ENCODE results near the gene MTRF1L.
A peak's percentile ranks its signal among the peaks of the same experiment; 100 is the strongest.
"Not testable (repeated sequence)": the region's sequence is repeated elsewhere in the genome, so short reads cannot be mapped to it uniquely, and the experiment has no call there.

Gene MTRF1L

GRCh38 chr6:153003366-153003690 is 819 bp upstream of the MTRF1L start:
- DNase-seq (ENCODE audit: low read depth, low spot score), result no peak
- H3K36me3 ChIP-seq (ENCODE audit: insufficient read depth, insufficient read length, low read length), result peaks cover 17% of the 10 kb centered on the region
- peaks cover 2% of the 10 kb centered on the region for H3K4me1 ChIP-seq (ENCODE audit: insufficient read depth, insufficient read length)
- peak overlapping the region; percentile 48 for H3K4me3 ChIP-seq (ENCODE audit: insufficient read length, low read depth)
- TF ChIP-seq YY1 (IDR thresholded peaks at IDR 0.05; ENCODE audit: insufficient read depth, insufficient read length), result no peak
- TF ChIP-seq SUZ12 (IDR thresholded peaks at IDR 0.05; ENCODE audit: extremely low read depth, insufficient read depth, insufficient read length), result no peak
- no peak for TF ChIP-seq ZNF274 (IDR thresholded peaks at IDR 0.05; ENCODE audit: low read depth, low read length)
- peak overlapping the region; percentile 79 for H3K9ac ChIP-seq (ENCODE audit: insufficient read length, low read depth)
- no peaks in the 10 kb centered on the region for H3K27me3 ChIP-seq (ENCODE audit: insufficient read depth, insufficient read length)
- no peaks in the 10 kb centered on the region for H3K9me3 ChIP-seq (ENCODE audit: insufficient read depth, low read length)

GRCh38 chr6:153001767-153002612 is 519 bp downstream of the MTRF1L start:
- peaks cover 2% of the 10 kb centered on the region for H3K4me1 ChIP-seq (ENCODE audit: insufficient read depth, insufficient read length)
- H3K27me3 ChIP-seq (ENCODE audit: insufficient read depth, insufficient read length), result no peaks in the 10 kb centered on the region
- peak overlapping the region; percentile 88 for H3K4me3 ChIP-seq (ENCODE audit: insufficient read length, low read depth)
- TF ChIP-seq SUZ12 (IDR thresholded peaks at IDR 0.05; ENCODE audit: extremely low read depth, insufficient read depth, insufficient read length) (no peak), ZNF274 (IDR thresholded peaks at IDR 0.05; ENCODE audit: low read depth, low read length) (no peak), YY1 (IDR thresholded peaks at IDR 0.05; ENCODE audit: insufficient read depth, insufficient read length) (no peak)
- no peaks in the 10 kb centered on the region for H3K9me3 ChIP-seq (ENCODE audit: insufficient read depth, low read length)
- peaks cover 29% of the 10 kb centered on the region for H3K36me3 ChIP-seq (ENCODE audit: insufficient read depth, insufficient read length, low read length)
- DNase-seq (ENCODE audit: low read depth, low spot score), result no peak
- peak overlapping the region; percentile 91 for H3K9ac ChIP-seq (ENCODE audit: insufficient read length, low read depth)

- H3K4me3 ChIP-seq (ENCODE audit: insufficient read length, low read depth); H3K9ac ChIP-seq (ENCODE audit: insufficient read length, low read depth); H3K4me1 ChIP-seq (ENCODE audit: insufficient read depth, insufficient read length); H3K9me3 ChIP-seq (ENCODE audit: insufficient read depth, low read length); DNase-seq (ENCODE audit: low read depth, low spot score); H3K27me3 ChIP-seq (ENCODE audit: insufficient read depth, insufficient read length): not testable (repeated sequence)
- peaks cover 40% of the 10 kb centered on the region for H3K36me3 ChIP-seq (ENCODE audit: insufficient read depth, insufficient read length, low read length)
Measured at GRCh38 chr6:153000790-153001189, 1.7 kb downstream of the MTRF1L start.

GRCh38 chr6:153000243-153000642 is 2.3 kb downstream of the MTRF1L start:
- peaks cover 2% of the 10 kb centered on the region for H3K4me1 ChIP-seq (ENCODE audit: insufficient read depth, insufficient read length)
- peaks cover 43% of the 10 kb centered on the region for H3K36me3 ChIP-seq (ENCODE audit: insufficient read depth, insufficient read length, low read length)
- no peak for DNase-seq (ENCODE audit: low read depth, low spot score)
- H3K9ac ChIP-seq (ENCODE audit: insufficient read length, low read depth), result no peak overlapping the region
- H3K27me3 ChIP-seq (ENCODE audit: insufficient read depth, insufficient read length), result no peaks in the 10 kb centered on the region
- TF ChIP-seq SUZ12 (IDR thresholded peaks at IDR 0.05; ENCODE audit: extremely low read depth, insufficient read depth, insufficient read length), result no peak
- TF ChIP-seq YY1 (IDR thresholded peaks at IDR 0.05; ENCODE audit: insufficient read depth, insufficient read length), result no peak
- no peak for TF ChIP-seq ZNF274 (IDR thresholded peaks at IDR 0.05; ENCODE audit: low read depth, low read length)
- no peak overlapping the region for H3K4me3 ChIP-seq (ENCODE audit: insufficient read length, low read depth)
- no peaks in the 10 kb centered on the region for H3K9me3 ChIP-seq (ENCODE audit: insufficient read depth, low read length)

- peaks cover 46% of the 10 kb centered on the region for H3K36me3 ChIP-seq (ENCODE audit: insufficient read depth, insufficient read length, low read length)
- not testable (repeated sequence) for H3K9ac ChIP-seq (ENCODE audit: insufficient read length, low read depth); H3K27me3 ChIP-seq (ENCODE audit: insufficient read depth, insufficient read length); H3K9me3 ChIP-seq (ENCODE audit: insufficient read depth, low read length); H3K4me3 ChIP-seq (ENCODE audit: insufficient read length, low read depth); DNase-seq (ENCODE audit: low read depth, low spot score); H3K4me1 ChIP-seq (ENCODE audit: insufficient read depth, insufficient read length)
Measured at GRCh38 chr6:152999538-152999937, 3.0 kb downstream of the MTRF1L start.

GRCh38 chr6:152993847-152994246 is 8.7 kb downstream of the MTRF1L start:
- Histone ChIP-seq H3K27me3 (ENCODE audit: insufficient read depth, insufficient read length) (no peaks in the 10 kb centered on the region), H3K4me1 (ENCODE audit: insufficient read depth, insufficient read length) (no peaks in the 10 kb centered on the region), H3K36me3 (ENCODE audit: insufficient read depth, insufficient read length, low read length) (peaks cover 62% of the 10 kb centered on the region), H3K4me3 (ENCODE audit: insufficient read length, low read depth) (no peak overlapping the region), H3K9me3 (ENCODE audit: insufficient read depth, low read length) (no peaks in the 10 kb centered on the region), H3K9ac (ENCODE audit: insufficient read length, low read depth) (no peak overlapping the region)
- TF ChIP-seq ZNF274 (IDR thresholded peaks at IDR 0.05; ENCODE audit: low read depth, low read length), result no peak
- no peak for TF ChIP-seq SUZ12 (IDR thresholded peaks at IDR 0.05; ENCODE audit: extremely low read depth, insufficient read depth, insufficient read length)
- TF ChIP-seq YY1 (IDR thresholded peaks at IDR 0.05; ENCODE audit: insufficient read depth, insufficient read length), result no peak
- DNase-seq (ENCODE audit: low read depth, low spot score), result no peak

GRCh38 chr6:152993431-152993830 is 9.1 kb downstream of the MTRF1L start:
- no peaks in the 10 kb centered on the region for H3K27me3 ChIP-seq (ENCODE audit: insufficient read depth, insufficient read length)
- no peaks in the 10 kb centered on the region for H3K4me1 ChIP-seq (ENCODE audit: insufficient read depth, insufficient read length)
- no peaks in the 10 kb centered on the region for H3K9me3 ChIP-seq (ENCODE audit: insufficient read depth, low read length)
- H3K36me3 ChIP-seq (ENCODE audit: insufficient read depth, insufficient read length, low read length), result peaks cover 60% of the 10 kb centered on the region
- no peak overlapping the region for H3K4me3 ChIP-seq (ENCODE audit: insufficient read length, low read depth)
- no peak for TF ChIP-seq SUZ12 (IDR thresholded peaks at IDR 0.05; ENCODE audit: extremely low read depth, insufficient read depth, insufficient read length)
- H3K9ac ChIP-seq (ENCODE audit: insufficient read length, low read depth), result no peak overlapping the region
- DNase-seq (ENCODE audit: low read depth, low spot score), result no peak

GRCh38 chr6:152986978-152987377 is 15.5 kb downstream of the MTRF1L start:
- no peaks in the 10 kb centered on the region for H3K9me3 ChIP-seq (ENCODE audit: insufficient read depth, low read length)
- no peak overlapping the region for H3K4me3 ChIP-seq (ENCODE audit: insufficient read length, low read depth)
- no peak for TF ChIP-seq SUZ12 (IDR thresholded peaks at IDR 0.05; ENCODE audit: extremely low read depth, insufficient read depth, insufficient read length)
- no peak for TF ChIP-seq ZNF274 (IDR thresholded peaks at IDR 0.05; ENCODE audit: low read depth, low read length)
- no peak for TF ChIP-seq YY1 (IDR thresholded peaks at IDR 0.05; ENCODE audit: insufficient read depth, insufficient read length)
- H3K36me3 ChIP-seq (ENCODE audit: insufficient read depth, insufficient read length, low read length), result peaks cover 17% of the 10 kb centered on the region
- H3K4me1 ChIP-seq (ENCODE audit: insufficient read depth, insufficient read length), result no peaks in the 10 kb centered on the region
- H3K9ac ChIP-seq (ENCODE audit: insufficient read length, low read depth), result no peak overlapping the region
- no peak for DNase-seq (ENCODE audit: low read depth, low spot score)
- H3K27me3 ChIP-seq (ENCODE audit: insufficient read depth, insufficient read length), result no peaks in the 10 kb centered on the region

GRCh38 chr6:152985300-152985699 is 17.2 kb downstream of the MTRF1L start:
- H3K27me3 ChIP-seq (ENCODE audit: insufficient read depth, insufficient read length); H3K9me3 ChIP-seq (ENCODE audit: insufficient read depth, low read length); H3K4me1 ChIP-seq (ENCODE audit: insufficient read depth, insufficient read length); DNase-seq (ENCODE audit: low read depth, low spot score): not testable (repeated sequence)
- Histone ChIP-seq H3K36me3 (ENCODE audit: insufficient read depth, insufficient read length, low read length) (peaks cover 21% of the 10 kb centered on the region), H3K4me3 (ENCODE audit: insufficient read length, low read depth) (peak overlapping the region; percentile 81), H3K9ac (ENCODE audit: insufficient read length, low read depth) (peak overlapping the region; percentile 56)

Measured in NT2/D1 (cell line).